Hematopoietic multipotent progenitor cell treated with erythropoietin and hydrocortisone succinate and interleukin-3 and kit ligand, for 6 days (in vitro differentiated cells): Measurements from ENCODE around the gene MERTK.
"Not testable (repeated sequence)": the region's sequence is repeated elsewhere in the genome, so short reads cannot be mapped to it uniquely, and the experiment has no call there.

Experiments
- DNase-seq: peaks from one replicate; pipeline ENCODE4 v3.0.0-alpha.2; 2015

Gene MERTK

DNA sequence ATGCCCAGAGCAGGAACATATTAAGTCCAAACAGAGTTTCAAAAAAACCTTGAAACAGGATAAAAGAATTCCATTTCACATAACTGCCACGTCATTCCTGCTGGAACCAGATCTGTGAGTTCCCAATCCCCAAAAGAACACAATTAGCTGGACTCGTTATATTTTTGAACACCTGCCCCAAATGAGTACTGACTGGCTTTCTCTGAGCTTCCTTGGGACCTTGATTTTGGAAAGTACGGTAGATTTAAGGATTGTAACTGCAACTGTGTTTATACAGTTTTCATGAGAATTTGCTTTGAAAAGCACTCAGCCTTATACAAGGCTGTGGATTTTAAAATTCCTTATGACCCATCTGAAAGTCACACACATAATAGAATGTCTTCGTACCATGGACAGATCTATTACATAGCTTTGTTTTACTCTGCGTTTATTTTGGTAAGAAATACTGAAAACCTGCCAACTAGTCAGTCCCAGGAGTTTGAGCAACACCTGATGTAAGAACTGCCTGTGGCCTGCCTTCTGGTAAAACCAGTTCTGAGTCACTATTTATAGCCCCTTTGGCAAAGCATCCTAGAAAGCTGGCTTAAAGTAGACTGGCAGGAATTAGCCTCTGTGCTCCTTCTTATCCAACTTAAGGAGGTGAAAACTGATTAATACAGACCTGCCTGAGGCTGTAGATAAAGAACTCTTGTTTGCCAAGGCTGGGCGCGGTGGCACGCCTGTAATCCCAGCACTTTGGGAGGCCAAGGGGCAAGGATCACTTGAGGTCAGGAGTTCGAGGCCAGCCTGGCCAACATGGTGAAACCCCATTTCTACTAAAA lies 48.1 kb downstream of the MERTK start:
- peak; percentile 10 for DNase-seq

DNA sequence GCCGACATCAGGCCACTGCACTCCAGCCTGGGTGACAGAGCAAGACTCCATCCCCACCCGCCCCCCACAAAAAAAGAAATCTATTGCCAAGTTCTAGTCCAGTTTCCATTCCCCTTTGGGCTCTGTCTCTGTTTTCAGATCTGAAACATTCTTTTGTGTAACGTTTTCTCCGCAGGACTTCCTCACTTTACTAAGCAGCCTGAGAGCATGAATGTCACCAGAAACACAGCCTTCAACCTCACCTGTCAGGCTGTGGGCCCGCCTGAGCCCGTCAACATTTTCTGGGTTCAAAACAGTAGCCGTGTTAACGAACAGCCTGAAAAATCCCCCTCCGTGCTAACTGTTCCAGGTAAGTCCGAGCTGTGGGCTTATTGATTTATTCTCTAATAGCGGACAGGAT lies 48.8 kb downstream of the MERTK start:
- DNase-seq: no peak

DNA sequence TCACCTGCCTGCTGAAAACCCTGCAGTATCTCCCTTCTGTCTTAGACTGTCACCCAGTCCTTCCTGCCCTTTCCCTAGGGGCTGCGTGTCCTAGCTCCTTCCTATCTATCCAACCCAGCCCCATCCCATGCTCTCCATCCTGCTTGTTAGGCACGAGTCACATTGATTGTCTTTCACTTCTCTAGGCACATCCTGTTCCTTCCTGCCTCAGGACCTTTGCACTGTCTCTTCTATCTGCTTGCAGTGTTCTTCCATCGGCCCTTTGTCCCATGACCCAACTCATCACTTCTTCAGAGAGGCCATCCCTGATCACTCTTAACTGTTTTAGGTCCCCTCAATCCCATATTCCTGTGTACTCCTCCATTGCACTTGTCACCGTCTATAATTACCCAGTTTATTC lies 50.4 kb downstream of the MERTK start:
- no peak for DNase-seq

- no peak for DNase-seq
Measured at GRCh38 chr2:111950236-111950635, 51.8 kb downstream of the MERTK start.

DNA sequence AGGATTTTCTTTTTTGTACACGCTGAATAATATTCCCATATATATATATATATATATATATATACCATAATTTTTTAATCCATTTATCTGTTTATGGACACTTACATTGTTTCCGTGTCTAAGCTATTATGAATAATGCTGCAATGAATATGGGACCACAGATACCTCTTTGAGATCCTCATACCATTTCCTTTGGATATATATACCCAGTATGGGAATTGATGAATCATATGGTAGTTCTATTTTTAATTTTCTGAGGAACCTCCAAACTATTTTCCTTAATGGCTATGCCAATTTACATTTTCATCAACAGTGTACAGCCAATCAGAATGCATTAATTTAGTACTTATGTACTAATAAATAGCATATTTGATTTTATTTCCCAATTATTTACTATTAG lies 53.1 kb downstream of the MERTK start:
- DNase-seq: no peak

DNA sequence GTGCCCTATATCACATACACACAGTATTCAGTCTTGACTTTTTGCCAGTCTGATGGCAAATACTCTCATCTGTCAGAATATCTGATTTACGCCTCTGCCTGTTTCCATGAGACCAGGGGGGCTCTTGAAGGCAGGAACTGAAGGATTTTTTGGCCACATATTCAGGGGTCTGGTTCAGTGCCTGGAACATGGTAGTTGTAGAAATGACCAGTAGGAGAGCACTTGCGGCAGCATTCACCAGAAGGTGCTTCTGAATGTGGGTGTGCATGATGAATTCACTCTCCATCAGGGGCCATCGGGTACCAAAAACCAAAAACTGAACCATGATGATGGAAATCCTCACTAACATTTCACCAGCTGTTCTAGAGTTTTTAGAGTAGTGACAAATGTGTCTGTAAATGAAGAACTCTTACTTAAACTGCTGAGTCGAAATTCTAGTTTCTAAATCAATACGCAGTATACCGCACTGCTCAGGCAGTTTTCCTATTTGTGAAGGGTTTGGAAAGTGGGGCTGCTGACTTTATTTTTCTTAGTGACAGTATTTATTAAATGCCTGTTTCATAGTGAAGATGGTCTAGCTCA lies 54.6 kb downstream of the MERTK start:
- no peak for DNase-seq

GRCh38 chr2:111954602-111955332 lies 56.4 kb downstream of the MERTK start:
- DNase-seq: no peak

DNA sequence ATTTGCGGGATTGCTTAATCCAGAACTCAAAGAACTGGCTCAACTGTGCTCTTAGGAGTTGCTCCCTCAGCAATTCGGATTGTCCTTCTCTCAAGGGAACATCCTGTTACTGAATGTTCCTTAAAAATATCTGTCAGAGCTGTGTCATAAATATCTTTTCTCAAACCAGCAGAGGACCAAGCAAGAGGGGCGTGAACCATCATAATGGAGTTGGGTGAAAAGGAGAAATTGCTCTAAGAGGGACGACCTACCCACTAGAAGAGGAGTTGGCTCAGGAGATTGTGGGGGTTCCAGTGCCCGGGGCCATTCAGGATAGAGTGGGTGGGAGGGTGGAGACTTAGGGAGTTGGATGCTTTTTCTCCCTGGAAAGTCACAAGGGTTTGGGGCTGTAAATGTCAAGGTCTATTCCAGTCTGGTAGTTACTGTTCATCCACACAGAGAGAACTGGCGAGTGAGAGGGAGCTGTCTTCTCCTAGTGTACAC lies 59.5 kb downstream of the MERTK start:
- no peak for DNase-seq

DNA sequence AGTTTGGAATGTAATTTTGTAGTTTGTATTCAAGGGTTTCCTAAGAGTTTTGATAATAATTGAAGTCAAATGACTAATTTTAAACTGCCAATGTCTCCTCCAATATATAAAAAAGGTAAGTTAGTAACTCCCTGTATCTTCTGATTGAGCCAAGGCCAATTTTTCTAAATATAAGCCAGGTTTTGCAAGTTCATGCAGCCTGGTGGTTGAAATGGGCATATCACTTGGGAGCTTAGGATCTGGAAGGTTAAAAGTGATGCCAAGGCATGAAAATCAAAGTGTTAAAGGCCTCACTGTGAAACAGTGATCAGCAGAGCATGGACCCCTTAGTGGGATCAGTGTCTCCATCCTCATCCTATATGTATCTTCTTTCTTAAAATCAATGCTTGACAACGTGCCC lies 60.5 kb downstream of the MERTK start:
- DNase-seq: no peak

DNA sequence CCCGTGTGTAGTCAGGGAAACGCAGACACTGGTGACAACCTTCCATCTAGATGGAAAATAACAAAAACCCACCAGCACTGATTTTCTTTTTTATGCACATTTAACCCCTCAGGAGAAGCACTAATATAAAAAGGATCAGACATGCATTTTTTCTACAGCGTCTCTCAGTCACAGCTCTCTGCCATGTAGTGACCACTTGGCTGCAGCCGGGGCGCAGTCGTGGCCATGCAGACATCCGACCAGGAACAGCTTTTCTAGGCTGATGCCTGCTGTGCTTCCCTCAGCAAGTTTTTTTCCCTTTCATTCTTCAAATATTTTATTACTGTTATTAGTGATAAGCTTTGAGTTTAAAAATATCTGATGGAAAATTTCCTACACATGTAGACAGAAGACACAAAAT lies 63.3 kb downstream of the MERTK start:
- no peak for DNase-seq

DNA sequence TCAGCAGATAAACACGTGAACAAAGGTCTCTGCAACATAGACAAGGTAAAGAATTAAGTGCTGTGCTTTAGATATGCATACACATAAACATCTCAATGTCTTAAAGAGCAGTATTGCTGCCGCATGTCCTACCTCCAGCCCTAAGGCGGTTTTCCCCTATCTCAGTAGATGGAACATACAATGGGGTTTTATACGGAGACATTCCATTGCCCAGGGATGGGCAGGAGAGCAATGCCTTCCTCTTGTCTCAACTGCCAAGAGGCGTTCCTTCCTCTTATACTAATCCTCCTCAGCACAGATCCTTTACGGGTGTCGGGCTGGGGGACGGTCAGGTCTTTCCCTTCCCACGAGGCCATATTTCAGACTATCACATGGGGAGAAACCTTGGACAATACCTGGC lies 64.7 kb downstream of the MERTK start:
- not testable (repeated sequence) for DNase-seq

GRCh38 chr2:111963508-111963907 lies 65.1 kb downstream of the MERTK start:
- not testable (repeated sequence) for DNase-seq

- no peak for DNase-seq
Measured at GRCh38 chr2:111965062-111965461, 66.7 kb downstream of the MERTK start.

DNA sequence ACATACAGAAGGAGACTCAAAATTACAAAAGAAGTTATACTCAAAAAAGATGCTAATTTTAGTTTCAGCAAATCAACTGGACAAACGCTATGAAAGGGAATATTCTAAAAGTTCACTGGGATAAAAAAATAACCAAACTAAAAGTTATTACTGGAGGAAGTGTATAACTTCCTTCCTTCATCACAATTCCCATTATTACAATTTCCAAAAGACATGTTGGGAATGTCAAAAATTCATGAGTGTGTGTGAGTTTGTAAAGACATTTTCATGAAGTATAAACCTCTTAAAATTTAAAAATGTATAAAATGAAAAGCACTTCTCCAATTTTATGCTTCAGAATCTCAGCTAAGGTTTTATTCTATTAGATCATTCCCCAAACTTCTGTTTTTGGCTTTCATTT lies 67.8 kb downstream of the MERTK start:
- DNase-seq: no peak

DNA sequence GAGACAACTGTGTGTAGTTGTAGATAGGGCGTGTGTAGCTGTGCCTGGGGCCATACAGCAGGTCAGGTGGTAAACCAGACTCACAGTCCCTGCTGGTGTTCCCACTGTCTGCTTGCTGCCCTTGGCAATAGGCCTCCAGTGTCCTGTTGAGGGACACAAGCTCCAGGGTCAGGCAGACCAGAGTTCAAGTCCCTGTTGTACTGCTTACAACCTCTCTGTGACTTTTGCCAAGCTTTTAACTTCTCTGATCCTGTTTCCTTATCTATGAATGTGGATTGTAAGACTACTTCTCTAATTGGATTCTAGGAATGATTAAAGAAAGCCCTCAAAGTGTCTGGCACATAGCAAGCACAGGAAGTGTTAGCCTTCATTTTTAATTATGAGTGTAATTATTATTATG lies 68.6 kb downstream of the MERTK start:
- no peak for DNase-seq

- no peak for DNase-seq
Measured at GRCh38 chr2:111970453-111970852, 72.0 kb downstream of the MERTK start.

GRCh38 chr2:111972955-111973565 lies 74.7 kb downstream of the MERTK start:
- DNase-seq: no peak

GRCh38 chr2:111973701-111974100 lies 75.3 kb downstream of the MERTK start:
- no peak for DNase-seq

- no peak for DNase-seq
Measured at GRCh38 chr2:111975053-111975552, 76.7 kb downstream of the MERTK start.

DNA sequence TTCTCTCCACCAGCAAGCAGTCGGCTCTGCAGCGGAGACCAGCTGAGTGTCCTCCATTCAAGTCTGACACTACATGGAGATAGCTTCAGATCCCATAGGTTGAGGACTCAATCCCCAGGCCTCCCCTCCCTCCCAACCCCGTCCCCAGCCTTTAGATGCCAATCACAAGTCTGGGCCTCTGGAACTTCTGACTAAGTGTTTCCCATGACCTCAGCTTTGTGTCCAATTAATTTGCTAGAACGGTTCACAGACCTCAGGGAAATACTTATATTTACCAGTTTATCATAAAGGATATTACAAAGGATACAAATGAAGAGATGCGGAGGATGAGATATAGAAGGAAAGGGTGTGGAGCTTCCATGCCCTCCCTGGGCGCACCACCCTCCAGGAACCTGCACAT lies 77.4 kb downstream of the MERTK start:
- DNase-seq: no peak

DNA sequence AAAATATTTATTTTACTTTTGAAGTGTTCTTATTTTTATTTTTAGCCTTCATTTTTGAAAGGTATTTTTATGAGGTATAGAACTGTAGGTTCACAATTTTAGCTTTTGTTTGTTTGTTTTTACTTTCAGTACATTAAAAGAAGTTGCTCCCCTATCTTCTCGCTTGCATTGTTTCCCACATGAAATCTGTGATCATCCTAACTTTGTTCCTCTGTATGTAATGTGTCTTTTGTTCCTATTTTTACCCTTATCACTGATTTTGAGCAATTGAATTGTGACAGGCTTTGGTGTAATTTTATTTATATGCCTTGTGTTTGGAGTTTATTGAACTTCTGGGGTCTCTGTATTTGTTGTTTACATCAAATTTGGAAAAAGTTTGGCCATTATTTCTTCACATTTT lies 78.8 kb downstream of the MERTK start:
- no peak for DNase-seq

DNA sequence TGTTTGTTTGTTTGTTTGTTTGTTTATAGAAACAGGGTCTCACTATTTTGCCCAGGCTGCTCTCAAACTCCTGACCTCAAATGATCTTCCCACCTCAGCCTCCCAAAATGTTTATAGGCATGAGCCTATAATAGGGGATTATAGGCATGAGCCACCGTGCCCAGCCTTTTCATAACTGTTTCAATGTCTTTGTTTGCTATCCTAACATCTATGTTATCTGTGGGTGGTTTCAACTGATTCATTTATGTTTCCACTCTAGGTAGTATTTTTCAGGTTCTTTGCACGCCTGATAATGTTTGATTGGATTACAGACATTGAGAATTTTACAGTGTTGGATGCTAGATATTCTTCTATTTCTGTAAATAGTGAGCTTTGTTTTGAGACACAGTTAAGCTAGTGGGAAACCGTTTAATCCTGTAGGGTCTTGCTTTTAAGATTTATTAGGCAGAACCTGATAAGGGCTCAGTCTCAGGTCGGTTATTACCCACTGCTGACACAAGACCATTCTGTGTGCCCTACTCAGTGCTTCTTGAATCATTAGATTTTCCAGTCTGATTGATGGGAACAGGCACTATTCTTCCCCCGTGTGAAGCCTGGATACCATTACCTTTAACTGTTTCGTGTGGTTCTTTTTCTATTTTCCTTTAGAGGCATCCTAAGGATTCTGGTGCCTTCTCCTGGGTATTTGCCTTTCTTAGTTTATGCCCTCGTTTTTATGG lies 80.2 kb downstream of the MERTK start:
- no peak for DNase-seq

GRCh38 chr2:111981666-111982065 lies 83.3 kb downstream of the MERTK start:
- no peak for DNase-seq
